ENCODE data around the gene RAB13. TPM values are rescaled to one million over a fixed set of nuclear protein-coding genes. Genes with fewer than 3 reads are reported as not detected.

Gene RAB13
- total and polyA plus RNA-seq, 2 of the 8 experiments (the other 6 are each of a cell fraction or from before 2014, with no cell fraction given): 70.5 to 157 TPM

DNA sequence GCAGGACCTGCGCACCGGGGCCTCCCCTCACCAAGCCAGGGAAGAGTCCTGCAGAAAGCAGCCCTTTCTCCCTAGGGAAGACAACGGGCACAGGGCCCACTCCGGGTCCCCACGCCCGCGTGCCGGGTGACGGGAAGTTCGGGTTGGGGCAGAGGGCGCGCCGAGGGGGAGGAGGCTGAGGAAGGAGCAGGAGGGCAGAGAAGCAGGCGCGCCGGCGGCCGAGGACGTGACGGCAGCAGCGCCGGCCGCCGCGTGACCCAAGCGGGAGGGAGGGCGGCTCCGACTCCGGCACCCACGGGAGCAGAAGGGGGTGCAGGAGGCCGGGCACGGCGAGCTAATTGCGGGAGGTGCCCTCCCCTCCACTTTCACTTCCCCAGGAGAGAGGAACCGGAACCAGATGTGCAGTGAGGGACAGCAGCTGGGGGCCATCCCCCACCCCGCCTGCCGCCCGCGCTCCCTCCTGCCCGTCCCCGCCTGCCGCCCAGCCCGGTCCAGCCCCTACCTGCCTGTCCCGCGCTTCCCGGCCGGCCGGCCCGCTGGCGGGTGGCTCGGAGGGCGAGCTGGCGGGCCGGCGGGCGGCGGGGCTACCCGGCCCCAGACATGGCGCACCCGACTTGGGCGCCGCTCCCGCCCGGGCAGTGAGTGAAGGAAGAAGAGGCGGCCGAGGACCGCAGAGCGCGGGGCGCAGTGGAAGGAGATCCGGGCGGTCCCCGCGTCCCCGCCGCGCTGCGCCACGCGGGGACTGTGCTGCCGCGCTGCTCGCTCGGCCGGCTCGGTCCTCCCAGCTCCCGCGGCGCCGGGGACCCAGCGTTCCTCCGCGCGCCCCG, 40.1 kb downstream of the RAB13 start (continued):
- TF ChIP-seq JUND (IDR thresholded peaks at IDR 0.05; ENCODE audit: low read length): no peak
- peak in 1 of 2 experiments; percentile 15; a peak in 2 of 4 replicates for TF ChIP-seq SIN3A (conservative IDR thresholded peaks at IDR 0.05 in 1 of 2, IDR thresholded peaks at IDR 0.05 in 1 of 2; ENCODE audit: low read depth in 1 of 2, low read length in 2 of 2)
- TF ChIP-seq EZH2 (IDR thresholded peaks at IDR 0.05; ENCODE audit: low read depth, low read length, severe bottlenecking): no peak

Data from H1 (cell line).